Bronchial epithelial cell (primary cell): Measurements from ENCODE around the gene RIPK3. TPM values are rescaled to one million over a fixed set of nuclear protein-coding genes. Genes with fewer than 3 reads are reported as not detected.

Source experiments
- DNase-seq: peaks from one replicate; pipeline ENCODE4 v3.0.0-alpha.2; 2010; ENCODE audit warnings: low read depth
- FAIRE-seq: peaks from 2 replicates; lab custom pipeline; 2011; peaks lifted over from hg19 to GRCh38; lab: Jason Lieb, UNC
- H3K27me3 ChIP-seq: 2 replicates; pipeline ENCODE4 v1.5.1; 2011; ENCODE audit warnings: low read length; ENCODE audit not compliant: control insufficient read depth, insufficient read depth
- H3K36me3 ChIP-seq: 2 replicates; pipeline ENCODE4 v1.5.1; 2011; ENCODE audit warnings: low read length; ENCODE audit not compliant: control insufficient read depth, insufficient read depth
- H3K4me3 ChIP-seq: 2 replicates; pipeline ENCODE4 v1.5.1; 2011; ENCODE audit warnings: mild to moderate bottlenecking, low read depth, low read length, control low read depth
- CTCF ChIP-seq: IDR thresholded peaks from 2 replicates; pipeline ENCODE4 v1.5.1; 2011; ENCODE audit warnings: mild to moderate bottlenecking, moderate library complexity, low read length, control low read depth, inconsistent platforms; ENCODE audit not compliant: insufficient read depth, severe bottlenecking
- total RNA-seq: library from RNA; depleted of rRNA; stranded (reverse); fragments of >200 nt; gene quantifications from 2 replicates; pipeline ENCODE4 v1.2.1, GENCODE V29; 2014

Gene RIPK3
- total RNA-seq, 1 donor from 2014 or later, result 2.4 TPM

DNA sequence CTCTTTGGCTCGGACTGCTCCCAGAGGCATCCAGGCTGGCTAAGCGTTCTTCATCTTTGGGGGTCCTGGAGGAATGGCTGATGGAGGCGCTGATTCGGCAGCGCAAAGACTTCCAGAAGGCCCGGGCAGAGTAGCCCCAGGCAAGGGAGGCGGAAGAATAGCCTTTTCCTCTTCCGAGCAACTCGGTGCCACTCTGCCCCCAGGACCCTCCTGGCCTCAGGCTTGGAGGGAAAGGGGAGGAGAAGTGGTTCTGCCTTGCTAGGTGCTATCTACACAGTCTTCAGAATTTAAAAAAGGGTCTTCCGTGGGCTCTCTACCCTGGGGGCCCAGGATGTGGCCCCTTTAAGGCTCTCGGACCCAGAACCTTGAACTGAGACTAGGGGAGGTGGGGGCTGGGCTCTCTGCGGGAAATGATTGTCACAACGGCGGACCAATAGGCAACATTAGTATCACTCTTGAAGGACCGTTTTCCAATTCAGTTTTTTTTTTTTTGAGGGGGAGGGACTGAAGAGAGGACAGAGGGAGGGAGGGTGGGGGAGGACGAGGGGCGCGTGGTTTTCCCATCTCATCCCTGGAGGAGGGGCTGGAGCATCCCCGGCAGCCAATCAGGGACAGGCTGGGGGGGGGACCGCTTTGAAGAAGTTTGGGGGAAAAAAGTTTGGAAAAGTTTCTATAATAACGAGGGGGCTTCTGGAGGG, 27.9 kb upstream of the RIPK3 start, which contains the start of gene NFATC4:
Gene NFATC4, plus strand, starts transcription at position 671 of the 698 bp plus-strand sequence. CDS start 157 bp downstream, outside the sequence.
- H3K4me3 ChIP-seq, result peak within 1 kb of the TSS; percentile 65
- FAIRE-seq, result no peak
- TF ChIP-seq CTCF, result no peak
- peak; percentile 75 for DNase-seq
- H3K27me3 ChIP-seq, result no peaks in the 10 kb centered on the region
- peaks cover 1% of the 10 kb centered on the region for H3K36me3 ChIP-seq

DNA sequence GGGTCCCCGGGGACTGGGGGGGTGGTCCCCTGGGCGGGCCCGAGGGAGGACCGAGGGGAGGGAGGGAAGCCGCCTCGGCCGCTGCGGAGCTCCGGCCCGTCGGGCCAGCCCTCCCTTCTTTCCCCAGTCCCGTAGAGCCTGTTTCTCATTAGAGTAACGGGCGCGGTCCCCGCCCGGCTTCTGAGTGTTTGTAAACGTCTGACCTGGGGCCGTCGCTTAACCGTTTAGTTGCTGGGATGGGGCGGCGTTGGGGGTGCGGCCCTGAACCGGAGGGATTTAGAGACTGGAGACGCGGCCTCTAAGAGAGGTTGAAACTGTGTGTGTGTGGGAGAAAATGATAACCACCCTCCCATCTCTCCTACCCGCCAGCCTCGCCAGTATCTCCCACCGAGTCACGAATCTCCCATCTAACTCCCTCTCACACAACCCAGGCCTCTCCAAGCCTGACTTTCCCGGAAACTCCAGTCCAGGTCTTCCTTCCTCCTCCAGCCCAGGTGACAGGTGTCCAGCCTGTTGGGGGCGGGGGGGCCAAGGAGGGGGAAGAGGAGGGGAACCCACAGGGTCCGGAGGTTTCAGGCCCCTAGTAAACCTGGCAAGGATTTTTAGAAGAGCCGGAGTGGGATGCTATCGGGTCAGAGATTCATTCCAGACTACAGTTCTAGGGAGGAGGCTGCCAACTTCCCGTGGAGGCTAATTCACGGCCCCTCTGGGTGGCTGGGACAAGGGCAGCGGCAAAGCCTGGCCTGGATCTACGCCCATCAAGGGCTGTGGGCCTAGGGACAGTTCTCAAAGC, 27.1 kb upstream of the RIPK3 start:
- DNase-seq (peak; percentile 89), FAIRE-seq (no peak)
- TF ChIP-seq CTCF, result no peak

GRCh38 chr14:24366413-24366720, 26.6 kb upstream of the RIPK3 start:
- FAIRE-seq (no peak), DNase-seq (no peak)
- TF ChIP-seq CTCF, result no peak
- H3K27me3 ChIP-seq, result no peaks in the 10 kb centered on the region
- H3K4me3 ChIP-seq, result peak overlapping the region; percentile 65
- peaks cover 1% of the 10 kb centered on the region for H3K36me3 ChIP-seq

More for the DNA sequence above, 27.1 kb upstream of the RIPK3 start:
- peak overlapping the region; percentile 65 for H3K4me3 ChIP-seq
- no peaks in the 10 kb centered on the region for H3K27me3 ChIP-seq
- peaks cover 1% of the 10 kb centered on the region for H3K36me3 ChIP-seq

DNA sequence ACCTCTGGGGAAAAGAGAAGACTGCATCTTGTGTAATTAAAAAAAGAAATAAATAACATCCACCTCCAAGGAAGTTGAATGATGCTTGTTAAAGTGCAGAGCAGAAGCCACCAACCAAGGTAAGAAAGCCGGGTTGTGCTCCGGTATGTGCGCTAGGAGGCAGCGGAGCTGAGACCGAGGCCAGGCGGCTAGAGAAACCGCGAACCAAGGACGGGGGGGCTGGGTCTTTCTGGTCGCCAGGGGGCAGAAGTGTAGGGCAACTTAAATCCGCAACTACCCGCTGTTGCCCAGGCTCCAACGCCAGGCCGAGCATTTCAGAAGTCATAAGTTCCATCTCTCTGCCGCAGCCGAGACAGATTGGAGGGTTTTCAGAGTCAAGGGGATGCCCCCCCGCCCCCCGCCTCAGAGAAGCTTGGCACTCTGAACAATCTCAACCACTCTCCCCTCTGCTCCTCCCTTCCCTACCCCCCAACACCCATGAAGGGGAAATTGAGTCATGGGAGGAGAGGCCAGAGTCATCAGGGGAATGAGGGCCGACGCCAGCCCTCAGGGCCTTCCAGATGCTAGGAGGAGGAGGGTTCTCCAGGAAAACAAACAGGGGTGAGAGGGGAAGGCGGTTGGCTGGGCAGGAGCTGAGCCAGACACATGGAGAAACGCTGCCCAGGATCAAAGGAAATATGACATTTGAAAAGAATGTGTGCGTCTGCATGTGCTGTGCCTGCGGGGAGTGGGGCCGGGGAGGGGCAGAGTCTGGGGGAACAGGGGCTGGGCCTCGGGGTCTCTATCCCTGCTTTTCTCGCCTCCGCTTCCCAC, 26.0 kb upstream of the RIPK3 start:
- TF ChIP-seq CTCF, result peak; percentile 95
- DNase-seq (peak; percentile 88), FAIRE-seq (no peak)
- Histone ChIP-seq H3K27me3 (no peaks in the 10 kb centered on the region), H3K4me3 (peak overlapping the region; percentile 65), H3K36me3 (peaks cover 1% of the 10 kb centered on the region)

DNA sequence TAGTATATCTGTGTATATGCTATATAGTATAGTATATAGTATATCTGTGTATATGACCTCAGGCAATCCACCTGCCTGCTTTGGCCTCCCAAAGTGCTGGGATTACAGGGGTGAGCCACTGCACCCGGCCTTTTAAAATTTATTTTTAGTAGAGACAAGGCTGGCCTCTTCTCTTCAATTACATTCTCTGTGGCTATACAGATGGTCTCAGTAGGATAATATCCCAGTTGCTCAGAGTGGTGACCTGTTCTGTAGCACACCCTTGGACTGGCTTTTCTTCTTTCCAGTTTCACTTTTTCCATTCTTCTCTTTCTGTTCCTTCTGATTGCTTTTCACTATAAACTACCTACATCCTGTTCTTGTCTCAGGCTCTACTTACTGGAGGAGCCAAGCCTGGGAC, 25.1 kb upstream of the RIPK3 start:
- Histone ChIP-seq H3K27me3 (no peaks in the 10 kb centered on the region), H3K4me3 (no peak overlapping the region), H3K36me3 (peaks cover 1% of the 10 kb centered on the region)
- DNase-seq (no peak), FAIRE-seq (no peak)
- TF ChIP-seq CTCF, result no peak
